HepG2 (cell line): ENCODE data around the gene SULT4A1. TPM values are rescaled to one million over a fixed set of nuclear protein-coding genes. Genes with fewer than 3 reads are reported as not detected.

ENCODE experiments used
- ATAC-seq: fragments of 200-7000 bp; cut with Tn5 transposase; 3 replicates; pipeline ENCODE4 v1.9.1; 2020; ENCODE audit warnings: mild to moderate bottlenecking, moderate library complexity
- BruUV-seq: library from RNA; stranded (reverse); fragments of 400-500 nt; replicated peaks from 2 replicates; lab custom pipeline; 2021; lab: Mats Ljungman, UMichigan
- CTCF ChIA-PET: fragments of 300-600 bp; formaldehyde crosslinking; extraction: SDS; loops from one replicate; lab custom pipeline; 2021; ENCODE audit warnings: low total read pairs, inconsistent platforms, low intra/inter-chr PET ratio; lab: Yijun Ruan, JAX
- POLR2A ChIA-PET: fragments of 350-600 bp; sonication (Branson Sonifier 250); formaldehyde crosslinking; loops from one replicate; lab custom pipeline; 2020; ENCODE audit warnings: antibody characterized with exemption, inconsistent platforms; lab: Yijun Ruan, JAX
- DNase-seq: peaks from one replicate; pipeline ENCODE4 v3.0.0-alpha.2; 2015; ENCODE audit warnings: low spot score
- FAIRE-seq: peaks from 3 replicates; lab custom pipeline; 2011; peaks lifted over from hg19 to GRCh38; lab: Jason Lieb, UNC
- H2AFZ ChIP-seq: one replicate; pipeline ENCODE4 v1.6.1; 2011; ENCODE audit warnings: low read length, inconsistent platforms
- H3K27ac ChIP-seq: fragments of 300-600 bp; 3 replicates; pipeline ENCODE4 v1.8.0; 2011; ENCODE audit warnings: mixed run types, mild to moderate bottlenecking, mixed read lengths, low read length, inconsistent platforms; ENCODE audit not compliant: insufficient read depth; ENCODE audit errors: extremely low read length
- H3K27me3 ChIP-seq, 2 experiments: fragments of 200-600 bp in 1 of 2; 2 replicates in 1 of 2; 3 replicates in 1 of 2; pipeline versions ENCODE4 v1.6.0 to v1.8.0; 2011; ENCODE audit warnings: low read length in 2 of 2, mild to moderate bottlenecking in 2 of 2, moderate library complexity in 2 of 2, inconsistent platforms in 1 of 2; ENCODE audit not compliant: insufficient read depth in 2 of 2, control insufficient read depth in 1 of 2
- H3K36me3 ChIP-seq, 2 experiments: fragments of 200-600 bp in 1 of 2; replicated peaks in 1 of 2; 2 replicates in 1 of 2; 3 replicates in 1 of 2; pipeline versions ENCODE4 v1.5.1 to v1.8.0; 2011; ENCODE audit warnings: low read length in 2 of 2, inconsistent platforms in 1 of 2; ENCODE audit not compliant: insufficient read depth in 2 of 2, control insufficient read depth in 1 of 2
- H3K4me1 ChIP-seq: 2 replicates; pipeline ENCODE4 v1.5.1; 2012; ENCODE audit warnings: low read length, inconsistent platforms; ENCODE audit not compliant: insufficient read depth
- H3K4me2 ChIP-seq: 2 replicates; pipeline ENCODE4 v1.6.0; 2011; ENCODE audit warnings: low read depth, low read length, inconsistent platforms
- H3K4me3 ChIP-seq, 3 experiments: fragments of 200-600 bp in 1 of 3; sonication (generic), shearing (Covaris generic) in 1 of 3; replicated peaks in 1 of 3; 2 replicates each; pipeline ENCODE4 v1.5.1; 2011 to 2016; ENCODE audit warnings: low read length in 3 of 3, inconsistent platforms in 2 of 3, low read depth in 2 of 3, mild to moderate bottlenecking in 2 of 3, control low read depth in 1 of 3, mixed read lengths in 1 of 3; ENCODE audit not compliant: insufficient read depth in 1 of 3
- H3K79me2 ChIP-seq: one replicate; pipeline ENCODE4 v1.6.1; 2011; ENCODE audit warnings: low read length, inconsistent platforms; ENCODE audit not compliant: insufficient read depth
- H3K9ac ChIP-seq: 2 replicates; pipeline ENCODE4 v1.6.0; 2011; ENCODE audit warnings: mild to moderate bottlenecking, low read depth, low read length, inconsistent platforms; ENCODE audit not compliant: insufficient read depth
- H3K9me3 ChIP-seq: 2 replicates; pipeline ENCODE4 v1.5.1; 2012; ENCODE audit warnings: mild to moderate bottlenecking, low read length
- H4K20me1 ChIP-seq: 2 replicates; pipeline ENCODE4 v1.6.0; 2011; ENCODE audit warnings: inconsistent platforms, mild to moderate bottlenecking, low read length, moderate library complexity; ENCODE audit not compliant: insufficient read depth
- MEIS1 ChIP-seq: sonication (generic); formaldehyde crosslinking; IDR thresholded peaks from 2 replicates; pipeline ENCODE4 v1.9.0; 2021; ENCODE audit warnings: mild to moderate bottlenecking, missing genetic modification reagents, moderate library complexity, borderline replicate concordance
- REL ChIP-seq: sonication (generic); formaldehyde crosslinking; conservative IDR thresholded peaks from 2 replicates; pipeline ENCODE4 v1.8.0; 2022; ENCODE audit warnings: mild to moderate bottlenecking, missing genetic modification reagents, moderate library complexity
- SMC3 ChIP-seq: IDR thresholded peaks from 2 replicates; pipeline ENCODE4 v1.6.1; 2011; ENCODE audit warnings: low read length, improper control_type of control experiment
- SRSF1 ChIP-seq: fragments of 200-400 bp; formaldehyde crosslinking; optimal IDR thresholded peaks from 2 replicates; pipeline ENCODE3; 2017; ENCODE audit warnings: mild to moderate bottlenecking, low read depth, low read length, moderate library complexity
- ZFY ChIP-seq: sonication (generic); formaldehyde crosslinking; IDR thresholded peaks from 2 replicates; pipeline ENCODE4 v1.4.0; 2020; ENCODE audit warnings: missing genetic modification reagents
- ZNF510 ChIP-seq: sonication (generic); formaldehyde crosslinking; IDR thresholded peaks from 2 replicates; pipeline ENCODE4 v1.4.0; 2020; ENCODE audit warnings: low read depth, mild to moderate bottlenecking, missing genetic modification reagents
- WGBS: methylation state at CpG from one replicate; pipeline ENCODE4 v1.1.6; 2017; ENCODE audit warnings: low lambda C conversion rate; 5-methylcytosine and 5-hydroxymethylcytosine counted together
- in situ Hi-C: cut with HindIII; loops from 2 replicates; pipeline ENCODE4 v1.10.0; 2017; ENCODE audit warnings: low pct_unique_long_range_greater_than_20kb; ENCODE audit not compliant: extremely low pct_ligation_motif_present
- intact Hi-C: fragments of 100-400 bp; cut with micrococcal nuclease; formaldehyde crosslinking; loops from one replicate; pipeline ENCODE4 v1.10.0; 2022; ENCODE audit not compliant: unreplicated experiment
- polyA plus RNA-seq, 8 experiments: library from polyadenylated mRNA; depleted of rRNA in 3 of 8; stranded (reverse) in 7 of 8; unstranded in 1 of 8; fragments of >200 nt; fragmentation: Illumina TruSeq in 4 of 8; extraction: Trizol in 4 of 8; gene quantifications; 2 replicates each; pipeline versions ENCODE4 v1.2.1 to v1.2.3, GENCODE V29; 2011 to 2016; ENCODE audit warnings: low read depth in 4 of 8, missing spikeins in 1 of 8, mixed read lengths in 1 of 8; ENCODE audit not compliant: insufficient read depth in 1 of 8
- total RNA-seq, 5 experiments: library from RNA; depleted of rRNA; stranded (reverse); fragments of >200 nt; fragmentation: Illumina TruSeq; extraction: Trizol; gene quantifications; 2 replicates each; pipeline ENCODE4 v1.2.3, GENCODE V29; 2016; ENCODE audit warnings: low read depth in 1 of 5
- TF ChIP-seq, protein P1 (sequence below): sonication (generic); formaldehyde crosslinking; IDR thresholded peaks from 2 replicates; pipeline ENCODE4 v1.5.0; 2020; ENCODE audit warnings: missing genetic modification reagents
- TF ChIP-seq, protein P2 (sequence below): sonication (generic); formaldehyde crosslinking; IDR thresholded peaks from 2 replicates; pipeline ENCODE4 v1.4.0; 2020; ENCODE audit warnings: low read depth, mild to moderate bottlenecking, missing genetic modification reagents
- TF ChIP-seq, protein P3 (sequence below): conservative IDR thresholded peaks from 2 replicates; pipeline ENCODE4 v1.6.1; 2018; ENCODE audit warnings: missing genetic modification reagents

The SULT4A1 gene
- total and polyA plus RNA-seq, 2 of the 13 experiments (the other 11 are each of a cell fraction or from before 2014, with no cell fraction given), result not detected

DNA sequence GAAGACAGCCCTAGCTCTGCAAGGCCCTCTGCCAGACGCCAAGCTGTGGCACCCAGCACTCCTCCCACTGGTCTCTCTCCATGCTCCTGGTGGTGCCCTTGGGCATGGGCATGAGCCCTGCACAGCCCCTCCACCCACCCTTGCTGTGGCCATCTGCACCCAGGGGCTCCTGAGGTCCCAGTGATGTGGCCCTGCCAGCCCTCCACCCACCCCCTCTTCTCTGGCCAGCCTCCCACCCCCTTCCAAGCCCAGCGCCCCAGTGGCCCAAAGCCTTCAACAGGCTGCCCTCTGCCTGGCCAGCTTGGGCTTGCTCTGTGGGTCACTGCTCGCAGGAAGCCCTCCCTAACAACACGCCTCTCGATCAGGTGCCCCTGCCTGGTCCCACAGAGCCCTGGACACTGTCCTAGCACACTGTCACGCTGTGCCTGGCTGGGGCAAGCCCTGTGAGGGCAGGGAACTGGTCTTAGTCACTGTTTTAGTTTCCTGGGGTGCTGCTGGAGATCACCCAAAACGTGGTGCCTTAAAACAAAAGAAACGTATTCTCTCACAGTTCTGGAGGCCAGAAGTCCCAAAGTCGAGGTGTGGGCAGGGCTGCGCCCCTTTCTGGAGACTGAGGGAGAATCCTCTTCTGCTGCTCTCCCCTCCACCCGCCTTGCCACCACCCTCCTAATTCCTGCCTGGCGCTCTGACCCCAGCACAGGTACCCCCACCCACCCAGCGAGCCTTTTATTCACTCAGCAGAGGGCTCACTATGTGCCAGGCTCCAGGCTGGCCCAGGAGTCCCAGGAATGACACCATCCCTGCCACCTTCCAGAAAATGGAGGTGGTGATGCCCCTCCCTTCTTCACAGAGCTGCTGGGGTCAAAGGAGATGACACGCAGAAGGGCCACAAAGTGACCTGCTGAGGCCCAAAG is 14.7 kb downstream of the SULT4A1 start:
- no peaks in the 10 kb centered on the region for H4K20me1 ChIP-seq
- DNase-seq (no peak), FAIRE-seq (no peak), ATAC-seq (no peak)
- CTCF ChIA-PET, result interaction anchor here (1.5 kb wide), 1 partner anchor 460 kb away, joined by 3 read pairs; no protein-coding TSS in a partner anchor
- H3K9ac ChIP-seq, result no peak overlapping the region
- in situ Hi-C loops, result no loop called here
- POLR2A ChIA-PET, result no interaction called here
- H3K27ac ChIP-seq, result no peak overlapping the region
- BruUV-seq, result no TSS peak
- H3K79me2 ChIP-seq, result no peaks in the 10 kb centered on the region
- H3K4me2 ChIP-seq, result no peak overlapping the region
- no peaks in the 10 kb centered on the region for H3K36me3 ChIP-seq
- H3K27me3 ChIP-seq, result peaks cover 9 to 67% of the 10 kb centered on the region in 2 experiments; a peak in 3 of 5 replicates
- no peak overlapping the region for H3K4me3 ChIP-seq
- intact Hi-C loops, result no loop called here
- no peaks in the 10 kb centered on the region for H3K4me1 ChIP-seq
- no peaks in the 10 kb centered on the region for H3K9me3 ChIP-seq
- TF ChIP-seq, protein P1, sequence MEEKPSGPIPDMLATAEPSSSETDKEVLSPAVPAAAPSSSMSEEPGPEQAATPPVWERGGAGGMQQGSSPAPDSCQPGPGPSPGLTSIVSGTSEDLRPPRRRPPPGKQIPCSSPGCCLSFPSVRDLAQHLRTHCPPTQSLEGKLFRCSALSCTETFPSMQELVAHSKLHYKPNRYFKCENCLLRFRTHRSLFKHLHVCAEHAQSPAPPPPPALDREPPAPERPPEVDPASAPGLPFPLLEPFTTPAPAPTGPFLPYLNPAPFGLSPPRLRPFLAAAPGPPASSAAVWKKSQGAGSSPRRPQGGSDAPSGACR (CRISPR knock-in tag), result no peak
- no peak for TF ChIP-seq MEIS1 (CRISPR knock-in tag)
- TF ChIP-seq ZNF510 (CRISPR knock-in tag), result no peak
- no peak for TF ChIP-seq SRSF1
- TF ChIP-seq SMC3, result no peak
- no peak for TF ChIP-seq ZFY (CRISPR knock-in tag)
- WGBS, result 24% methylated on average over 5 of the region's 14 CpGs
- no peak overlapping the region for H2AFZ ChIP-seq

DNA sequence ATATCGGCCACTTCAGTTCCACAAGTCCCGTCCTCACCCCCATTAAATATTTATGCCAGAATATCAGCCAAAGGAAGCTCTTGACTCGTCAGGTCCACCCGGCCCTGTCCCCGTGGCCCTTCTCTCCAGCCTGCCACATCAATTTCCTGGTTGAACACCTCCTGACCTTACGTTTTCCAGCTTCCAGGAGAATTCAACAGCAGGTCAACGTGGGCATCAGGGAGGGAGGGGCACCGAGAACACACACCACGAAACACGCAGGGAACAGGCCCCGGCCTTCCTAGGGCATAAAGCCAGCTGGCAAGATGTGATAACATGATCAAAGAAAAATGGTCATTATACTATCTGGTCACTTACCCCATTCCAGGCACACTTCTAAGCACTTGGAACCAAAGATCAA is 15.3 kb downstream of the SULT4A1 start:
- Histone ChIP-seq H4K20me1 (no peaks in the 10 kb centered on the region), H3K4me2 (no peak overlapping the region), H3K79me2 (no peaks in the 10 kb centered on the region), H3K9me3 (no peaks in the 10 kb centered on the region), H3K27me3 (peaks cover 9 to 67% of the 10 kb centered on the region in 2 experiments; a peak in 3 of 5 replicates), H3K4me3 (no peak overlapping the region), H3K36me3 (no peaks in the 10 kb centered on the region), H3K27ac (no peak overlapping the region), H3K9ac (no peak overlapping the region), H3K4me1 (no peaks in the 10 kb centered on the region), H2AFZ (no peak overlapping the region)
- no peak for ATAC-seq
- ChIA-PET POLR2A (no interaction called here), CTCF (no interaction called here)
- 22% methylated on average over 11 of the region's 11 CpGs for WGBS
- TF ChIP-seq, protein P2, sequence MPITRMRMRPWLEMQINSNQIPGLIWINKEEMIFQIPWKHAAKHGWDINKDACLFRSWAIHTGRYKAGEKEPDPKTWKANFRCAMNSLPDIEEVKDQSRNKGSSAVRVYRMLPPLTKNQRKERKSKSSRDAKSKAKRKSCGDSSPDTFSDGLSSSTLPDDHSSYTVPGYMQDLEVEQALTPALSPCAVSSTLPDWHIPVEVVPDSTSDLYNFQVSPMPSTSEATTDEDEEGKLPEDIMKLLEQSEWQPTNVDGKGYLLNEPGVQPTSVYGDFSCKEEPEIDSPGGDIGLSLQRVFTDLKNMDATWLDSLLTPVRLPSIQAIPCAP, result no peak
- TF ChIP-seq, protein P3, sequence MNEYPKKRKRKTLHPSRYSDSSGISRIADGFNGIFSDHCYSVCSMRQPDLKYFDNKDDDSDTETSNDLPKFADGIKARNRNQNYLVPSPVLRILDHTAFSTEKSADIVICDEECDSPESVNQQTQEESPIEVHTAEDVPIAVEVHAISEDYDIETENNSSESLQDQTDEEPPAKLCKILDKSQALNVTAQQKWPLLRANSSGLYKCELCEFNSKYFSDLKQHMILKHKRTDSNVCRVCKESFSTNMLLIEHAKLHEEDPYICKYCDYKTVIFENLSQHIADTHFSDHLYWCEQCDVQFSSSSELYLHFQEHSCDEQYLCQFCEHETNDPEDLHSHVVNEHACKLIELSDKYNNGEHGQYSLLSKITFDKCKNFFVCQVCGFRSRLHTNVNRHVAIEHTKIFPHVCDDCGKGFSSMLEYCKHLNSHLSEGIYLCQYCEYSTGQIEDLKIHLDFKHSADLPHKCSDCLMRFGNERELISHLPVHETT (CRISPR knock-in tag), result no peak
- TF ChIP-seq REL (CRISPR knock-in tag), result no peak
- in situ Hi-C loops, result no loop called here
- BruUV-seq, result no TSS peak
- intact Hi-C loops, result no loop called here
- no peak for FAIRE-seq
- DNase-seq, result no peak
